HCT116 (cell line): Measurements from ENCODE around the gene AP4S1.

Source experiments
- CEBPB ChIP-seq: IDR thresholded peaks from 2 replicates; pipeline ENCODE4 v1.6.1; 2012; ENCODE audit warnings: low read depth
- EZH2phosphoT487 ChIP-seq: fragments of 200-600 bp; IDR thresholded peaks from 2 replicates; pipeline ENCODE4 v1.6.1; 2018; ENCODE audit warnings: antibody characterized with exemption, borderline replicate concordance
- JUND ChIP-seq: IDR thresholded peaks from 2 replicates; pipeline ENCODE4 v1.6.1; 2012
- MAX ChIP-seq: IDR thresholded peaks from 2 replicates; pipeline ENCODE4 v1.6.1; 2012
- POLR2AphosphoS5 ChIP-seq: IDR thresholded peaks from 2 replicates; pipeline ENCODE4 v1.6.1; 2011; ENCODE audit warnings: mild to moderate bottlenecking, low read depth, low read length, moderate library complexity
- REST ChIP-seq: IDR thresholded peaks from 2 replicates; pipeline ENCODE4 v1.6.1; 2012; ENCODE audit warnings: low read depth
- SIN3A ChIP-seq: IDR thresholded peaks from 2 replicates; pipeline ENCODE4 v1.6.1; 2012; ENCODE audit warnings: low read depth
- SP1 ChIP-seq: IDR thresholded peaks from 2 replicates; pipeline ENCODE4 v1.6.1; 2012; ENCODE audit warnings: low read depth
- TCF7L2 ChIP-seq: IDR thresholded peaks from 2 replicates; pipeline ENCODE4 v1.7.0; 2011; ENCODE audit warnings: borderline replicate concordance, inconsistent platforms; ENCODE audit not compliant: insufficient read depth, insufficient read length; ENCODE audit errors: extremely low read depth
- YY1 ChIP-seq: IDR thresholded peaks from 2 replicates; pipeline ENCODE4 v1.6.1; 2011; ENCODE audit warnings: low read length, low read depth, moderate library complexity, mild to moderate bottlenecking; ENCODE audit not compliant: insufficient replicate concordance; ENCODE audit errors: extremely low read depth
- TF ChIP-seq, protein P1 (sequence below), 3 experiments: fragments of 200-600 bp in 1 of 3; sonication (generic) in 1 of 3; IDR thresholded peaks in 2 of 3; conservative IDR thresholded peaks in 1 of 3; 2 replicates each; pipeline ENCODE4 v1.5.1; 2012 to 2017; ENCODE audit warnings: low read depth in 2 of 3, low read length in 2 of 3, antibody characterized with exemption in 1 of 3, borderline replicate concordance in 1 of 3, control low read depth in 1 of 3, mild to moderate bottlenecking in 1 of 3, mixed read lengths in 1 of 3, mixed run types in 1 of 3, moderate library complexity in 1 of 3; ENCODE audit not compliant: insufficient read depth in 1 of 3

GRCh38 chr14:31022386-31022785 lies 3.1 kb upstream of the AP4S1 start:
- no peak for TF ChIP-seq EZH2phosphoT487
- TF ChIP-seq, protein P1, sequence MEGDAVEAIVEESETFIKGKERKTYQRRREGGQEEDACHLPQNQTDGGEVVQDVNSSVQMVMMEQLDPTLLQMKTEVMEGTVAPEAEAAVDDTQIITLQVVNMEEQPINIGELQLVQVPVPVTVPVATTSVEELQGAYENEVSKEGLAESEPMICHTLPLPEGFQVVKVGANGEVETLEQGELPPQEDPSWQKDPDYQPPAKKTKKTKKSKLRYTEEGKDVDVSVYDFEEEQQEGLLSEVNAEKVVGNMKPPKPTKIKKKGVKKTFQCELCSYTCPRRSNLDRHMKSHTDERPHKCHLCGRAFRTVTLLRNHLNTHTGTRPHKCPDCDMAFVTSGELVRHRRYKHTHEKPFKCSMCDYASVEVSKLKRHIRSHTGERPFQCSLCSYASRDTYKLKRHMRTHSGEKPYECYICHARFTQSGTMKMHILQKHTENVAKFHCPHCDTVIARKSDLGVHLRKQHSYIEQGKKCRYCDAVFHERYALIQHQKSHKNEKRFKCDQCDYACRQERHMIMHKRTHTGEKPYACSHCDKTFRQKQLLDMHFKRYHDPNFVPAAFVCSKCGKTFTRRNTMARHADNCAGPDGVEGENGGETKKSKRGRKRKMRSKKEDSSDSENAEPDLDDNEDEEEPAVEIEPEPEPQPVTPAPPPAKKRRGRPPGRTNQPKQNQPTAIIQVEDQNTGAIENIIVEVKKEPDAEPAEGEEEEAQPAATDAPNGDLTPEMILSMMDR (IDR thresholded peaks at IDR 0.05 in 2 of 3, conservative IDR thresholded peaks at IDR 0.05 in 1 of 3; ENCODE audit: borderline replicate concordance in 1 of 3, insufficient read depth in 1 of 3, low read depth in 2 of 3, low read length in 2 of 3) = no peak
- no peak for TF ChIP-seq JUND
- no peak for TF ChIP-seq SIN3A
- TF ChIP-seq MAX = no peak
- TF ChIP-seq TCF7L2 = no peak
- TF ChIP-seq POLR2AphosphoS5 = no peak
- no peak for TF ChIP-seq REST
- TF ChIP-seq CEBPB = no peak
- TF ChIP-seq YY1 = no peak
- TF ChIP-seq SP1 = no peak
